Testis (tissue), 3 donors: Measurements from ENCODE around the gene CCER1. TPM values are rescaled to one million over a fixed set of nuclear protein-coding genes. Genes with fewer than 3 reads are reported as not detected.

ENCODE experiments used
- DNase-seq: peaks from one replicate; pipeline ENCODE4 v3.0.0-alpha.2; 2019
- H3K27ac ChIP-seq, 2 donors: fragments of 200-600 bp; sonication (generic); one replicate each; pipeline ENCODE4 v1.5.1; 2019
- H3K27me3 ChIP-seq: fragments of 200-600 bp; sonication (generic); one replicate; pipeline ENCODE4 v1.5.1; 2019
- H3K36me3 ChIP-seq: fragments of 200-600 bp; sonication (generic); one replicate; pipeline ENCODE4 v1.5.1; 2017; ENCODE audit warnings: low read depth; ENCODE audit errors: missing control alignments
- H3K4me1 ChIP-seq: fragments of 200-600 bp; sonication (generic); one replicate; pipeline ENCODE4 v1.5.1; 2019
- H3K4me3 ChIP-seq, 2 donors: fragments of 200-600 bp; sonication (generic); one replicate each; pipeline ENCODE4 v1.5.1; 2017 to 2019
- H3K9me3 ChIP-seq: fragments of 200-600 bp; sonication (generic); one replicate; pipeline ENCODE4 v1.5.1; 2017
- POLR2A ChIP-seq: fragments of 450-650 bp; IDR thresholded peaks from one replicate; pipeline ENCODE4 v1.6.1; 2017; ENCODE audit warnings: antibody characterized with exemption, mild to moderate bottlenecking, moderate library complexity
- WGBS, 2 donors: methylation state at CpG; one replicate each; pipeline ENCODE4 v1.1.5; 2018; 5-methylcytosine and 5-hydroxymethylcytosine counted together
- intact Hi-C: fragments of 100-400 bp; cut with DNase I; formaldehyde crosslinking; loops from one replicate; pipeline ENCODE4 v1.15.1; 2023; ENCODE audit warnings: low total_unique reads
- polyA plus RNA-seq: library from polyadenylated mRNA; stranded (reverse); fragments of 350-450 nt; fragmentation: Illumina TruSeq; extraction: RNeasy Lipid Tissue Mini Kit (QIAGEN cat#74804); gene quantifications from one replicate; pipeline ENCODE4 v1.2.3, GENCODE V29; 2014; ENCODE audit warnings: low read depth, low replicate concordance; ENCODE audit not compliant: insufficient read depth
- total RNA-seq, 2 donors: library from RNA; depleted of rRNA; stranded (reverse); fragments of >200 nt; gene quantifications; one replicate each; pipeline ENCODE4 v1.2.3, GENCODE V29; 2016
- TF ChIP-seq, protein P1 (sequence below), 3 experiments: fragments of 450-650 bp in 2 of 3; fragments of 200-600 bp in 1 of 3; sonication (generic) in 1 of 3; IDR thresholded peaks; one replicate each; pipeline ENCODE4 v1.5.1; 2016 to 2019; ENCODE audit warnings: antibody characterized with exemption in 3 of 3, mild to moderate bottlenecking in 2 of 3, moderate library complexity in 1 of 3

CCER1 gene
- total and polyA plus RNA-seq, 3 donors from 2014 or later = 17.8 to 77.3 (median 58.6) TPM

- no peak overlapping the region for H3K27ac ChIP-seq
- no peaks in the 10 kb centered on the region for H3K4me1 ChIP-seq
- H3K4me3 ChIP-seq = no peak overlapping the region
- H3K36me3 ChIP-seq = no peaks in the 10 kb centered on the region
- no peak for TF ChIP-seq POLR2A
- TF ChIP-seq, protein P1, sequence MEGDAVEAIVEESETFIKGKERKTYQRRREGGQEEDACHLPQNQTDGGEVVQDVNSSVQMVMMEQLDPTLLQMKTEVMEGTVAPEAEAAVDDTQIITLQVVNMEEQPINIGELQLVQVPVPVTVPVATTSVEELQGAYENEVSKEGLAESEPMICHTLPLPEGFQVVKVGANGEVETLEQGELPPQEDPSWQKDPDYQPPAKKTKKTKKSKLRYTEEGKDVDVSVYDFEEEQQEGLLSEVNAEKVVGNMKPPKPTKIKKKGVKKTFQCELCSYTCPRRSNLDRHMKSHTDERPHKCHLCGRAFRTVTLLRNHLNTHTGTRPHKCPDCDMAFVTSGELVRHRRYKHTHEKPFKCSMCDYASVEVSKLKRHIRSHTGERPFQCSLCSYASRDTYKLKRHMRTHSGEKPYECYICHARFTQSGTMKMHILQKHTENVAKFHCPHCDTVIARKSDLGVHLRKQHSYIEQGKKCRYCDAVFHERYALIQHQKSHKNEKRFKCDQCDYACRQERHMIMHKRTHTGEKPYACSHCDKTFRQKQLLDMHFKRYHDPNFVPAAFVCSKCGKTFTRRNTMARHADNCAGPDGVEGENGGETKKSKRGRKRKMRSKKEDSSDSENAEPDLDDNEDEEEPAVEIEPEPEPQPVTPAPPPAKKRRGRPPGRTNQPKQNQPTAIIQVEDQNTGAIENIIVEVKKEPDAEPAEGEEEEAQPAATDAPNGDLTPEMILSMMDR (IDR thresholded peaks at IDR 0.05) = no peak
- 76% methylated on average over 3 of the region's 3 CpGs for WGBS, 2 donors
- H3K9me3 ChIP-seq = no peaks in the 10 kb centered on the region
- H3K27me3 ChIP-seq = no peaks in the 10 kb centered on the region
- intact Hi-C loops = no loop called here
- no peak for DNase-seq
Observed at GRCh38 chr12:90910958-90911357, 44.0 kb downstream of the CCER1 start.

DNA sequence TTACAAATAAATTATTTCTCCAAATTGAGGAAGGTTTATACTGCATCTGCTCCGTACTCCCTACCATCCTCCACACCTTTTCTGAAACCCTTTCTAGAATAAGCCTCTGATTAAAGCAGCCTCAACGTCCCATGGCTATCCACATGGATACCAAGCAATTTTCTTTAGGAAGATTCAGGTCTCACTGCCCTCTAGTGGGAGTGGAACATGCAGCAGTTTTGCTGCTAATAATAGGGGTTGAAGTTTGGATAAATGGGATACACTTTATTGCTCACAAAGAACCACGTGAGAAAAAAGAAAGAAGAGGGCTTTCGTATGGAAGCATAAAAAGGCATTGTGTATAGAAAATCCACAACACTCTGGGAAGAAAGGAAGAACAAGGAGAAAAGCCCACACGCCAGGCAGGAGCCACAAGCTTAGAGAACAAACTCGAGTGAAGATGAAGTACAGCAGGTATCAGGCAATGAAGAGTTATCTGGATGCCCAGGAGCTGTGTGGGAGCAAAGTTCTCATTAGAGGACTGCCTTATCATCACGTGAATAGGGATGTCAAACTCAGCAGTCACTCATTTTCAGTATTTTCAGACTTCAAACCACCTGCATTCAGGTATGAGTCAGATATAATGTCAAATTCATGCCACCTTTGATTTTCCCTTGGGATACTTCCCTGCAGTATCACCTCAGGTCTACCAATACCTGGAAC, 45.8 kb downstream of the CCER1 start:
- DNase-seq = peak; percentile 66
- 50 to 62% methylated on average over 7 of the region's 7 CpGs for WGBS, 2 donors
- Histone ChIP-seq H3K27ac (no peak overlapping the region), H3K9me3 (no peaks in the 10 kb centered on the region), H3K27me3 (no peaks in the 10 kb centered on the region), H3K4me1 (no peaks in the 10 kb centered on the region), H3K36me3 (no peaks in the 10 kb centered on the region), H3K4me3 (no peak overlapping the region)
- TF ChIP-seq POLR2A = no peak
- TF ChIP-seq, protein P1 (IDR thresholded peaks at IDR 0.05) = peak; percentile 49 to 71 (median 68)
- intact Hi-C loops = no loop called here

- intact Hi-C loops = no loop called here
- Histone ChIP-seq H3K4me1 (no peaks in the 10 kb centered on the region), H3K36me3 (no peaks in the 10 kb centered on the region), H3K4me3 (no peak overlapping the region), H3K27me3 (no peaks in the 10 kb centered on the region), H3K27ac (no peak overlapping the region), H3K9me3 (no peaks in the 10 kb centered on the region)
- peak; percentile 65 for DNase-seq
- TF ChIP-seq, protein P1 (IDR thresholded peaks at IDR 0.05) = no peak
Observed at GRCh38 chr12:90908465-90908864, 46.5 kb downstream of the CCER1 start.

DNA sequence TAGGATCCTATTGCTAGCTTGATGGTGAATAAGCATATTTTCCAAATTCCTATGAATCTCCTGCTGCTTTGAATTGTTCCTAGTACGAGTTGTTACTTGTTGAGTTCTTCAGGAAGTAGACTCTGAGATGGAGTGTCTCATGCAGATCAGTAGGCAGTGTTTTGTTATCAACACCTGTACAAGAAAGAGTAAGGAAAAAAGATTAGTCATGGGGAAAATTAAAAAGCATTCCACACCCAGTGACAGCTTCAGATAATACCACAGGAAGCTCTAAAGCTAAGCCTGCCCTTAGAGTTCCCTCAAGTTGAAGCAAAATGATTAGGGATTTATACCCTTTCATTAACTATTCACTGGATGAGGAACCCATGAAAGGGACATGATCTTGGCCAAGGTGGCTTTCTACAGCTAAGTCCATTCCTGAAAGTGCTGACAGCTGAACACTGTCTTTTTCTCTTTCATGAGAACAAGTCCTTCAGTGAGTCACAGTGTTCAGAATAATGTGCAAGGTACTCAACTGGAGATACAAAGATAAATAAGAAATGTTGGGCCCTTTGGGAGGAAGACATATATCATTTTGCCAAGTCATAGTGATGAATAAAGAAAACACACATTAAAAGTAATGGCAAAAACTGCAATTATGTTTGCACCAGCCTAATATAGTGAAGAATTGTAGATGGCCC, 49.1 kb downstream of the CCER1 start:
- H3K27ac ChIP-seq = no peak overlapping the region
- H3K36me3 ChIP-seq = no peaks in the 10 kb centered on the region
- no peak overlapping the region for H3K4me3 ChIP-seq
- intact Hi-C loops = no loop called here
- 76 to 80% methylated on average over 1 of the region's 1 CpG for WGBS, 2 donors
- TF ChIP-seq POLR2A = no peak
- no peaks in the 10 kb centered on the region for H3K27me3 ChIP-seq
- no peaks in the 10 kb centered on the region for H3K4me1 ChIP-seq
- H3K9me3 ChIP-seq = no peaks in the 10 kb centered on the region
- no peak for DNase-seq

- TF ChIP-seq, protein P1 (IDR thresholded peaks at IDR 0.05) = no peak
- TF ChIP-seq POLR2A = no peak
- DNase-seq = no peak
- no peaks in the 10 kb centered on the region for H3K36me3 ChIP-seq
- intact Hi-C loops = no loop called here
- no peaks in the 10 kb centered on the region for H3K9me3 ChIP-seq
- no peak overlapping the region for H3K27ac ChIP-seq
- no peak overlapping the region for H3K4me3 ChIP-seq
- WGBS, 2 donors = 91 to 93% methylated on average over 2 of the region's 2 CpGs
- H3K4me1 ChIP-seq = no peaks in the 10 kb centered on the region
- H3K27me3 ChIP-seq = no peaks in the 10 kb centered on the region
Observed at GRCh38 chr12:90902596-90902995, 52.4 kb downstream of the CCER1 start.

Other genes with a start within 250 kb of the CCER1 start
- gene EPYC, start 49.8 kb upstream of the CCER1 start, total RNA-seq = not detected
- 1.6 TPM for gene EPYC, start 49.8 kb upstream of the CCER1 start, polyA plus RNA-seq
- under 1 TPM in 1 of 2 donors, not detected in 1; 0.24 TPM for gene KERA, start 102.8 kb upstream of the CCER1 start, total RNA-seq
- not detected for gene KERA, start 102.8 kb upstream of the CCER1 start, polyA plus RNA-seq
- gene LUM, start 156.3 kb upstream of the CCER1 start, total RNA-seq = 10 to 100 TPM in 1 of 2 donors, 1 to 10 TPM in 1; 8.3 to 17.5 TPM
- 213 TPM for gene LUM, start 156.3 kb upstream of the CCER1 start, polyA plus RNA-seq
- 100 to 1,000 TPM; 144 to 329 TPM for gene DCN, start 227.6 kb upstream of the CCER1 start, total RNA-seq
- 1,453 TPM for gene DCN, start 227.6 kb upstream of the CCER1 start, polyA plus RNA-seq